K562 (cell line): ENCODE data around the gene GLE1.

Experiments used
- CEBPB ChIP-seq: fragments of 450-650 bp; IDR thresholded peaks from 2 replicates; pipeline ENCODE4 v1.6.1; 2016; ENCODE audit warnings: missing genetic modification characterization, missing compliant biosample characterization
- CTCF ChIP-seq, 3 experiments: IDR thresholded peaks in 2 of 3; conservative IDR thresholded peaks in 1 of 3; 2 replicates each; pipeline ENCODE4 v1.5.1; 2011 to 2012; ENCODE audit warnings: low read length in 3 of 3, mild to moderate bottlenecking in 3 of 3, control low read depth in 2 of 3, improper control_type of control experiment in 1 of 3, inconsistent platforms in 1 of 3, low read depth in 1 of 3, mixed read lengths in 1 of 3, moderate library complexity in 1 of 3; ENCODE audit not compliant: insufficient read depth in 2 of 3
- HEY1 ChIP-seq: fragments of 250-450 bp; sonication (Bioruptor Pico); IDR thresholded peaks from 2 replicates; pipeline ENCODE4 v1.5.0; 2020; ENCODE audit warnings: mild to moderate bottlenecking, moderate library complexity, borderline replicate concordance
- MAZ ChIP-seq, 2 experiments: fragments of 450-650 bp in 1 of 2; sonication (generic) in 1 of 2; formaldehyde crosslinking; IDR thresholded peaks in 1 of 2; conservative IDR thresholded peaks in 1 of 2; 2 replicates each; pipeline versions ENCODE4 v1.4.0 to v1.5.0; 2020; ENCODE audit warnings: mild to moderate bottlenecking in 1 of 2, missing genetic modification reagents in 1 of 2
- NR2C2 ChIP-seq, 2 experiments: fragments of 200-800 bp in 1 of 2; sonication (Bioruptor generic) in 1 of 2; sonication (generic) in 1 of 2; formaldehyde crosslinking in 1 of 2; IDR thresholded peaks; 2 replicates each; pipeline versions ENCODE4 v1.6.1 to v1.8.0; 2016 to 2022; ENCODE audit warnings: mild to moderate bottlenecking in 1 of 2, missing compliant biosample characterization in 1 of 2, missing genetic modification characterization in 1 of 2, missing genetic modification reagents in 1 of 2
- PHF21A ChIP-seq: fragments of 450-650 bp; IDR thresholded peaks from 2 replicates; pipeline ENCODE4 v1.6.1; 2017; ENCODE audit warnings: low read depth, borderline replicate concordance
- PTBP1 ChIP-seq: fragments of 200-400 bp; formaldehyde crosslinking; IDR thresholded peaks from 2 replicates; pipeline ENCODE4 v1.6.1; 2017; ENCODE audit warnings: low read depth, low read length
- RAD21 ChIP-seq, 2 experiments: fragments of 250-450 bp in 1 of 2; fragments of 450-650 bp in 1 of 2; sonication (Bioruptor Pico) in 1 of 2; formaldehyde crosslinking in 1 of 2; IDR thresholded peaks in 1 of 2; conservative IDR thresholded peaks in 1 of 2; 2 replicates each; pipeline versions ENCODE4 v1.4.0 to v1.8.0; 2020 to 2022; ENCODE audit warnings: mild to moderate bottlenecking in 2 of 2, moderate library complexity in 1 of 2
- ZNF512 ChIP-seq: IDR thresholded peaks from 2 replicates; pipeline ENCODE4 v1.6.1; 2016; ENCODE audit warnings: missing genetic modification characterization, missing compliant biosample characterization
- ZNF830 ChIP-seq: fragments of 250-450 bp; sonication (Bioruptor Pico); IDR thresholded peaks from 2 replicates; pipeline ENCODE4 v1.5.0; 2021; ENCODE audit warnings: mild to moderate bottlenecking
- TF ChIP-seq, protein P1 (sequence below): IDR thresholded peaks from 3 replicates; pipeline ENCODE4 v1.6.1; 2011; ENCODE audit warnings: borderline replicate concordance, mild to moderate bottlenecking, moderate library complexity; ENCODE audit not compliant: insufficient read length; ENCODE audit errors: extremely low read depth

DNA sequence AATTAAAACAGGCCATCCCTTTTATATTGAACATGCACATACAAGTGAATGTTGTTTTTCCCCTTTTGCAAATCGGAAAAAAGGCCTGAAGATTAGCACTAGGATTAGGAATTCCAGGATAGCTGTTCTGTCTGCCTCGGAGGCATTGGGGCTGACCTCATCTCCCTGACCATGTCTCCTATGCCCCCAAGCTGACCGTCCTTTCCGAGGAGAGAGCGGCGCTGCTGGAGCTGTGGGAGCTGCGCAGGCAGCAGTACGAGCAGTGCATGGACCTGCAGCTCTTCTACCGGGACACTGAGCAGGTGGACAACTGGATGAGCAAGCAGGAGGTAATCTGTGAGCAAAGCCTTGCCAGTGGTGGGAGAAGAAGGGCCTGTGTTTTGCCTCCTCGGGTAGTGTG is 76.2 kb downstream of the GLE1 start:
- no peak for TF ChIP-seq CTCF (IDR thresholded peaks at IDR 0.05 in 2 of 3, conservative IDR thresholded peaks at IDR 0.05 in 1 of 3; ENCODE audit: insufficient read depth in 2 of 3, low read depth in 1 of 3, low read length in 3 of 3)
- no peak for TF ChIP-seq CEBPB (tag)
- no peak for TF ChIP-seq NR2C2 (CRISPR knock-in tag; IDR thresholded peaks at IDR 0.05)
- TF ChIP-seq NR2C2 (tag; IDR thresholded peaks at IDR 0.05) = no peak
- TF ChIP-seq PHF21A = no peak
- TF ChIP-seq PTBP1 = no peak
- TF ChIP-seq, protein P1, sequence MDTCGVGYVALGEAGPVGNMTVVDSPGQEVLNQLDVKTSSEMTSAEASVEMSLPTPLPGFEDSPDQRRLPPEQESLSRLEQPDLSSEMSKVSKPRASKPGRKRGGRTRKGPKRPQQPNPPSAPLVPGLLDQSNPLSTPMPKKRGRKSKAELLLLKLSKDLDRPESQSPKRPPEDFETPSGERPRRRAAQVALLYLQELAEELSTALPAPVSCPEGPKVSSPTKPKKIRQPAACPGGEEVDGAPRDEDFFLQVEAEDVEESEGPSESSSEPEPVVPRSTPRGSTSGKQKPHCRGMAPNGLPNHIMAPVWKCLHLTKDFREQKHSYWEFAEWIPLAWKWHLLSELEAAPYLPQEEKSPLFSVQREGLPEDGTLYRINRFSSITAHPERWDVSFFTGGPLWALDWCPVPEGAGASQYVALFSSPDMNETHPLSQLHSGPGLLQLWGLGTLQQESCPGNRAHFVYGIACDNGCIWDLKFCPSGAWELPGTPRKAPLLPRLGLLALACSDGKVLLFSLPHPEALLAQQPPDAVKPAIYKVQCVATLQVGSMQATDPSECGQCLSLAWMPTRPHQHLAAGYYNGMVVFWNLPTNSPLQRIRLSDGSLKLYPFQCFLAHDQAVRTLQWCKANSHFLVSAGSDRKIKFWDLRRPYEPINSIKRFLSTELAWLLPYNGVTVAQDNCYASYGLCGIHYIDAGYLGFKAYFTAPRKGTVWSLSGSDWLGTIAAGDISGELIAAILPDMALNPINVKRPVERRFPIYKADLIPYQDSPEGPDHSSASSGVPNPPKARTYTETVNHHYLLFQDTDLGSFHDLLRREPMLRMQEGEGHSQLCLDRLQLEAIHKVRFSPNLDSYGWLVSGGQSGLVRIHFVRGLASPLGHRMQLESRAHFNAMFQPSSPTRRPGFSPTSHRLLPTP = no peak
- TF ChIP-seq HEY1 (CRISPR knock-in tag) = no peak
- no peak for TF ChIP-seq MAZ (CRISPR knock-in tag; conservative IDR thresholded peaks at IDR 0.05 in 1 of 2, IDR thresholded peaks at IDR 0.05 in 1 of 2)
- TF ChIP-seq ZNF830 (CRISPR knock-in tag) = no peak
- TF ChIP-seq RAD21 (CRISPR knock-in tag; conservative IDR thresholded peaks at IDR 0.05 in 1 of 2, IDR thresholded peaks at IDR 0.05 in 1 of 2) = no peak
- no peak for TF ChIP-seq ZNF512 (tag)
